Adrenal gland (tissue), 12 donors: ENCODE measurements around the gene RNF25. TPM values are rescaled to one million over a fixed set of nuclear protein-coding genes. Genes with fewer than 3 reads are reported as not detected.

Experiments used
- DNase-seq, 7 donors: peaks; one replicate each; pipeline ENCODE4 v3.0.0-alpha.2; 2019 to 2020
- H3K27ac ChIP-seq, 5 donors: fragments of 200-600 bp; sonication (generic) in 4 of 5; 1 replicate in 3 of 5; 2 replicates in 2 of 5; pipeline versions ENCODE4 v1.5.1 to v1.8.0; 2016 to 2020; ENCODE audit warnings: mild to moderate bottlenecking in 1 of 5
- H3K27me3 ChIP-seq: fragments of 200-600 bp; 2 replicates; pipeline ENCODE4 v1.8.0; 2021
- H3K36me3 ChIP-seq, 2 donors: fragments of 200-600 bp; replicated peaks in 1 of 2; 1 replicate in 1 of 2; 2 replicates in 1 of 2; pipeline versions ENCODE4 v1.5.1 to v1.8.0; 2018 to 2022
- H3K4me1 ChIP-seq, 2 donors: fragments of 200-600 bp; replicated peaks in 1 of 2; 1 replicate in 1 of 2; 2 replicates in 1 of 2; pipeline versions ENCODE4 v1.5.1 to v1.8.0; 2018 to 2021
- H3K4me3 ChIP-seq, 4 donors: fragments of 200-600 bp; sonication (generic) in 3 of 4; one replicate each; pipeline ENCODE4 v1.5.1; 2016 to 2018
- H3K9me3 ChIP-seq, 3 donors: fragments of 200-600 bp; sonication (generic) in 1 of 3; replicated peaks in 1 of 3; 1 replicate in 2 of 3; 2 replicates in 1 of 3; pipeline versions ENCODE4 v1.5.1 to v1.8.0; 2016 to 2021
- POLR2A ChIP-seq, 2 donors: fragments of 450-650 bp; IDR thresholded peaks; one replicate each; pipeline ENCODE4 v1.6.1; 2017; ENCODE audit warnings: antibody characterized with exemption in 2 of 2, mild to moderate bottlenecking in 2 of 2, moderate library complexity in 1 of 2
- WGBS, 4 donors: extraction: QIAGEN DNeasy Blood & Tissue Kit in 2 of 4; methylation state at CpG; one replicate each; pipeline versions ENCODE4 v1.1.5 to v1.1.7; 2013 to 2017; 5-methylcytosine and 5-hydroxymethylcytosine counted together
- intact Hi-C, 2 donors: fragments of 100-400 bp; cut with DNase I; formaldehyde crosslinking; loops; one replicate each; pipeline versions ENCODE4 v1.14.1 to v1.15.0; 2022 to 2023
- polyA plus RNA-seq, 3 donors: library from polyadenylated mRNA; stranded (reverse); fragments of 200-250 nt in 2 of 3; fragments of 350-450 nt in 1 of 3; fragmentation: Illumina TruSeq in 1 of 3; extraction: RNeasy Lipid Tissue Mini Kit (QIAGEN cat#74804) in 1 of 3; gene quantifications; one replicate each; pipeline ENCODE4 v1.2.3, GENCODE V29; 2013 to 2014
- total RNA-seq, 9 donors: library from RNA; depleted of rRNA in 4 of 9; stranded (reverse); fragments of >200 nt in 4 of 9; fragments of 120-200 nt in 1 of 9; fragmentation: NEBNext Ultra II Directional in 1 of 9; extraction: Animal tissue kit (Norgen Biotek cat#: 25700) in 1 of 9; gene quantifications; one replicate each; pipeline versions ENCODE4 v1.1.0 to v1.2.4, GENCODE V29; 2013 to 2023
- TF ChIP-seq, protein P1 (sequence below), 6 experiments: fragments of 450-650 bp in 4 of 6; fragments of 200-600 bp in 2 of 6; sonication (generic) in 1 of 6; IDR thresholded peaks; 1 replicate in 5 of 6; 2 replicates in 1 of 6; pipeline versions ENCODE4 v1.5.1 to v1.8.0; 2016 to 2021; ENCODE audit warnings: antibody characterized with exemption in 6 of 6, mild to moderate bottlenecking in 2 of 6, moderate library complexity in 1 of 6
- donor health status: healthy with polysubstance abuse.
- donor health status: Bipolar disorder and iron deficiency.
- donor health status: DM: yes; HTN: yes; CAD: no.
- donor health status: DM: no; HTN: no; CAD: no.
- donor health status: DM: no; HTN: no; CAD: no.
- donor health status: DM: yes; HTN: yes; CAD: no.

Gene RNF25
- total and polyA plus RNA-seq, 12 donors = 19.7 to 70.4 (median 29.5) TPM

DNA sequence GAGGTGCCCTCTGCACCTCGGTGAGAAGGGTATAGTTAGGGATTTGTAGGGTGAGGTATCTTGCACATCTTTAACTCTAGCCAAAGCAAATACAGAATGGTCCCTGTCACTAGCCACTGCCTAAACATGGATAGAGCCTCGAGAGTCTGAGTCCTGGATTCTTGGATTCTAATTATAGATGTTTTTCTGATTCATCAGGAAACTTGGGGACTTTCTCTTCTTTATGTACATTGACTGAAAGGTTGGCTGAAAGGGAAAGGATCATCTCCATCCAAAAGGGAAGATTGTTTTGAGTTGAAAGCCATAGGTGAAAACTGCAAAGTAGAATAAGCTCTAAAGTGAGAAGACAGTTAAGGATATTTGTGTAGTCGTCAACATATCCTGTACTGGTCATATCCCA lies 8.3 kb upstream of the RNF25 start:
- Histone ChIP-seq H3K27me3 (no peaks in the 10 kb centered on the region), H3K9me3 (no peaks in the 10 kb centered on the region), H3K4me3 (no peak overlapping the region), H3K36me3 (peaks cover 0 to 33% of the 10 kb centered on the region in 2 donors), H3K27ac (no peak overlapping the region), H3K4me1 (no peaks in the 10 kb centered on the region)
- no peak for DNase-seq
- WGBS, 4 donors = 62 to 83% (median 79%) methylated on average over 2 to 3 of the region's 3 CpGs
- intact Hi-C loops = no loop called here
- TF ChIP-seq POLR2A (IDR thresholded peaks at IDR 0.05) = no peak
- TF ChIP-seq, protein P1, sequence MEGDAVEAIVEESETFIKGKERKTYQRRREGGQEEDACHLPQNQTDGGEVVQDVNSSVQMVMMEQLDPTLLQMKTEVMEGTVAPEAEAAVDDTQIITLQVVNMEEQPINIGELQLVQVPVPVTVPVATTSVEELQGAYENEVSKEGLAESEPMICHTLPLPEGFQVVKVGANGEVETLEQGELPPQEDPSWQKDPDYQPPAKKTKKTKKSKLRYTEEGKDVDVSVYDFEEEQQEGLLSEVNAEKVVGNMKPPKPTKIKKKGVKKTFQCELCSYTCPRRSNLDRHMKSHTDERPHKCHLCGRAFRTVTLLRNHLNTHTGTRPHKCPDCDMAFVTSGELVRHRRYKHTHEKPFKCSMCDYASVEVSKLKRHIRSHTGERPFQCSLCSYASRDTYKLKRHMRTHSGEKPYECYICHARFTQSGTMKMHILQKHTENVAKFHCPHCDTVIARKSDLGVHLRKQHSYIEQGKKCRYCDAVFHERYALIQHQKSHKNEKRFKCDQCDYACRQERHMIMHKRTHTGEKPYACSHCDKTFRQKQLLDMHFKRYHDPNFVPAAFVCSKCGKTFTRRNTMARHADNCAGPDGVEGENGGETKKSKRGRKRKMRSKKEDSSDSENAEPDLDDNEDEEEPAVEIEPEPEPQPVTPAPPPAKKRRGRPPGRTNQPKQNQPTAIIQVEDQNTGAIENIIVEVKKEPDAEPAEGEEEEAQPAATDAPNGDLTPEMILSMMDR (IDR thresholded peaks at IDR 0.05) = no peak

GRCh38 chr2:218679119-218679518 lies 7.3 kb upstream of the RNF25 start:
- no peaks in the 10 kb centered on the region for H3K4me1 ChIP-seq
- no peak overlapping the region for H3K4me3 ChIP-seq
- intact Hi-C loops = no loop called here
- H3K27me3 ChIP-seq = no peaks in the 10 kb centered on the region
- peaks cover 0 to 30% of the 10 kb centered on the region in 2 donors for H3K36me3 ChIP-seq
- H3K9me3 ChIP-seq = no peaks in the 10 kb centered on the region
- 52 to 67% (median 55%) methylated on average over 4 of the region's 4 CpGs for WGBS, 4 donors
- TF ChIP-seq, protein P1 (IDR thresholded peaks at IDR 0.05) = no peak
- H3K27ac ChIP-seq = no peak overlapping the region
- peak in 3 of 7 donors; percentile 27 to 36 (median 29) for DNase-seq

DNA sequence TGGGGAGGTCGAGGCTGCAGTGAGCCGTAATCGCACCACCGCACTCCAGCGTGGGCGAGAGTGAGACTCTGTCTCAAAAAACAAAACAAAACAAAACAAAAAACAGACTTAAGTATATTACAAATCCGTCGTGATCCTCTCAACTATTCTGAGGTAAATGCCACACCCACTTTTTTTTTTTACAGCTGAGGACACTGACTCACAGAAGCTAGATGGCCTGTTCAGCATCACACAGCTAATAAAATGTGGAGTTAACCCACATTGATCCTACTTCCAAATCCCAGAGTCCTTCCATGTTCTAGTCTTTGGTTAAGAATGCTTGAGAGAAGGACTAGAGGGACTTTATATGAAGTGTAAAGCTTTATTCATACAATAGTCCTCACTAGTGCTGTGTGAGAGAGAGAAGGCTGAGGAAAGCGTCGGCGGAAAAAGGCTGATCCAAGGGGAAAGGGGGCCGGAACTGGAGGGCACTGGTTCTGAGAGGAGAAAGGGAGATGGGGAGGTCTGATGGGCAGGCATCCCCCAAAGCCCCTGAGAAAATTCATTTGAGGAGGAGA lies 627 bp downstream of the RNF25 start:
- Histone ChIP-seq H3K4me3 (peak overlapping the region; percentile 50 to 80 (median 66)), H3K9me3 (no peaks in the 10 kb centered on the region), H3K27ac (peak overlapping the region in 3 of 5 donors; percentile 15 to 74 (median 66)), H3K27me3 (no peaks in the 10 kb centered on the region), H3K36me3 (peaks cover 0 to 33% of the 10 kb centered on the region in 2 donors), H3K4me1 (peaks cover 11 to 17% of the 10 kb centered on the region in 2 donors)
- no peak for DNase-seq
- intact Hi-C loops = no loop called here
- TF ChIP-seq, protein P1 (IDR thresholded peaks at IDR 0.05) = no peak
- TF ChIP-seq POLR2A (IDR thresholded peaks at IDR 0.05) = no peak
- 34 to 47% (median 42%) methylated on average over 12 of the region's 12 CpGs for WGBS, 4 donors

- intact Hi-C loops = no loop called here
These were observed 7.1 kb downstream of the RNF25 start for GRCh38 chr2:218664653-218665052.

More at GRCh38 chr2:218664653-218665052, 7.1 kb downstream of the RNF25 start:
- TF ChIP-seq POLR2A (IDR thresholded peaks at IDR 0.05) = no peak
- TF ChIP-seq, protein P1 (IDR thresholded peaks at IDR 0.05) = no peak
- Histone ChIP-seq H3K4me3 (no peak overlapping the region), H3K27ac (no peak overlapping the region), H3K4me1 (peaks cover 0 to 9% of the 10 kb centered on the region in 2 donors), H3K9me3 (no peaks in the 10 kb centered on the region), H3K27me3 (no peaks in the 10 kb centered on the region), H3K36me3 (peaks cover 0 to 67% of the 10 kb centered on the region in 2 donors)
- WGBS, 4 donors = 82 to 94% (median 89%) methylated on average over 7 of the region's 7 CpGs
- DNase-seq = no peak
